K562 (cell line): ENCODE results near the gene ST6GALNAC3.

Experiments used
- CBX8 ChIP-seq: fragments of 200-600 bp; sonication (generic); IDR thresholded peaks from 2 replicates; pipeline ENCODE4 v1.6.1; 2012; ENCODE audit warnings: borderline replicate concordance, mixed run types, low read depth, mild to moderate bottlenecking, moderate library complexity, mixed read lengths, low read length, control low read depth, inconsistent platforms; ENCODE audit not compliant: poor library complexity, severe bottlenecking; ENCODE audit errors: extremely low read depth
- GATA2 ChIP-seq: sonication (generic); formaldehyde crosslinking; IDR thresholded peaks from 2 replicates; pipeline ENCODE4 v1.4.0; 2020; ENCODE audit warnings: mild to moderate bottlenecking, missing genetic modification reagents
- HMGN3 ChIP-seq: IDR thresholded peaks from 2 replicates; pipeline ENCODE4 v1.6.1; 2011; ENCODE audit warnings: borderline replicate concordance, low read depth, mild to moderate bottlenecking, mixed read lengths, low read length; ENCODE audit not compliant: insufficient read length; ENCODE audit errors: extremely low read depth
- MAFF ChIP-seq: IDR thresholded peaks from 2 replicates; pipeline ENCODE4 v1.6.1; 2012; ENCODE audit warnings: low read length, improper control_type of control experiment
- MEF2A ChIP-seq: IDR thresholded peaks from 2 replicates; pipeline ENCODE4 v1.6.1; 2011; ENCODE audit warnings: low read depth, mild to moderate bottlenecking, low read length, moderate library complexity; ENCODE audit not compliant: control insufficient read depth
- RAD21 ChIP-seq, 2 experiments: fragments of 250-450 bp in 1 of 2; fragments of 450-650 bp in 1 of 2; sonication (Bioruptor Pico) in 1 of 2; formaldehyde crosslinking in 1 of 2; IDR thresholded peaks in 1 of 2; conservative IDR thresholded peaks in 1 of 2; 2 replicates each; pipeline versions ENCODE4 v1.4.0 to v1.8.0; 2020 to 2022; ENCODE audit warnings: mild to moderate bottlenecking in 2 of 2, moderate library complexity in 1 of 2
- TF ChIP-seq, protein P1 (sequence below), 3 experiments: IDR thresholded peaks in 2 of 3; conservative IDR thresholded peaks in 1 of 3; 2 replicates each; pipeline ENCODE4 v1.5.1; 2011 to 2012; ENCODE audit warnings: low read length in 3 of 3, mild to moderate bottlenecking in 3 of 3, control low read depth in 2 of 3, improper control_type of control experiment in 1 of 3, inconsistent platforms in 1 of 3, low read depth in 1 of 3, mixed read lengths in 1 of 3, moderate library complexity in 1 of 3; ENCODE audit not compliant: insufficient read depth in 2 of 3
- TF ChIP-seq, protein P2 (sequence below): sonication (generic); formaldehyde crosslinking; IDR thresholded peaks from 2 replicates; pipeline ENCODE4 v1.9.0; 2022; ENCODE audit warnings: mild to moderate bottlenecking, missing genetic modification reagents
- TF ChIP-seq, protein P3 (sequence below): sonication (generic); formaldehyde crosslinking; IDR thresholded peaks from 2 replicates; pipeline ENCODE4 v1.8.0; 2022; ENCODE audit warnings: missing genetic modification reagents, mild to moderate bottlenecking, borderline replicate concordance

DNA sequence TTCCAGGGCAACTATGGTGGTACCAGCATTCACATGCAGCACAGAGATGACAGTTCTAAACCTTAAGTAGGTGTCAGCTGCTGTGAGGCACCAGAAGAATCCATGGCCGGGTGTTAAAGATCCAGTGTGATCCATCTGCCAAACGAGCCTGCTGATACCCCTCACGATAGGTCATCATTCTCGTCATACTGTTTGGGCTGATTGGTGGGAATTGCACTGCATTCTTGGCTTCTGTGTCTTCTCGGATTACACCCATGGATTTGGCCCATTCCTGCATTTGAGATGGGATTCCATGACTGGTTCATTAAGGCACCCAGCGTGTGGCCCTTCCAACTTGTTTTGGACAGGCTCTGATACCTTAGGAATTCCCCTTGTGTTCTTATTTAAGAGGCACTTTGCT is 55.2 kb downstream of the ST6GALNAC3 start:
- TF ChIP-seq, protein P1, sequence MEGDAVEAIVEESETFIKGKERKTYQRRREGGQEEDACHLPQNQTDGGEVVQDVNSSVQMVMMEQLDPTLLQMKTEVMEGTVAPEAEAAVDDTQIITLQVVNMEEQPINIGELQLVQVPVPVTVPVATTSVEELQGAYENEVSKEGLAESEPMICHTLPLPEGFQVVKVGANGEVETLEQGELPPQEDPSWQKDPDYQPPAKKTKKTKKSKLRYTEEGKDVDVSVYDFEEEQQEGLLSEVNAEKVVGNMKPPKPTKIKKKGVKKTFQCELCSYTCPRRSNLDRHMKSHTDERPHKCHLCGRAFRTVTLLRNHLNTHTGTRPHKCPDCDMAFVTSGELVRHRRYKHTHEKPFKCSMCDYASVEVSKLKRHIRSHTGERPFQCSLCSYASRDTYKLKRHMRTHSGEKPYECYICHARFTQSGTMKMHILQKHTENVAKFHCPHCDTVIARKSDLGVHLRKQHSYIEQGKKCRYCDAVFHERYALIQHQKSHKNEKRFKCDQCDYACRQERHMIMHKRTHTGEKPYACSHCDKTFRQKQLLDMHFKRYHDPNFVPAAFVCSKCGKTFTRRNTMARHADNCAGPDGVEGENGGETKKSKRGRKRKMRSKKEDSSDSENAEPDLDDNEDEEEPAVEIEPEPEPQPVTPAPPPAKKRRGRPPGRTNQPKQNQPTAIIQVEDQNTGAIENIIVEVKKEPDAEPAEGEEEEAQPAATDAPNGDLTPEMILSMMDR (IDR thresholded peaks at IDR 0.05 in 2 of 3, conservative IDR thresholded peaks at IDR 0.05 in 1 of 3; ENCODE audit: insufficient read depth in 2 of 3, low read depth in 1 of 3, low read length in 3 of 3): no peak
- TF ChIP-seq, protein P2, sequence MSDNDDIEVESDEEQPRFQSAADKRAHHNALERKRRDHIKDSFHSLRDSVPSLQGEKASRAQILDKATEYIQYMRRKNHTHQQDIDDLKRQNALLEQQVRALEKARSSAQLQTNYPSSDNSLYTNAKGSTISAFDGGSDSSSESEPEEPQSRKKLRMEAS: no peak
- TF ChIP-seq HMGN3 (no peak), MEF2A (no peak), CBX8 (no peak), RAD21 (CRISPR knock-in tag; conservative IDR thresholded peaks at IDR 0.05 in 1 of 2, IDR thresholded peaks at IDR 0.05 in 1 of 2) (no peak), MAFF (no peak), GATA2 (no peak)
- TF ChIP-seq, protein P3, sequence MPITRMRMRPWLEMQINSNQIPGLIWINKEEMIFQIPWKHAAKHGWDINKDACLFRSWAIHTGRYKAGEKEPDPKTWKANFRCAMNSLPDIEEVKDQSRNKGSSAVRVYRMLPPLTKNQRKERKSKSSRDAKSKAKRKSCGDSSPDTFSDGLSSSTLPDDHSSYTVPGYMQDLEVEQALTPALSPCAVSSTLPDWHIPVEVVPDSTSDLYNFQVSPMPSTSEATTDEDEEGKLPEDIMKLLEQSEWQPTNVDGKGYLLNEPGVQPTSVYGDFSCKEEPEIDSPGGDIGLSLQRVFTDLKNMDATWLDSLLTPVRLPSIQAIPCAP (CRISPR knock-in tag): no peak
